SJCRH30 (cell line): ENCODE measurements around the gene SERF2. TPM values are rescaled to one million over a fixed set of nuclear protein-coding genes. Genes with fewer than 3 reads are reported as not detected.
A peak's percentile ranks its signal among the peaks of the same experiment; 100 is the strongest.

Source experiments
- DNase-seq, 2 experiments: peaks; one replicate each; pipeline ENCODE4 v3.0.0-alpha.2; 2015 to 2020
- H3K27ac ChIP-seq: fragments of 250-450 bp; sonication (Bioruptor Pico); 2 replicates; pipeline ENCODE4 v1.5.1; 2020; ENCODE audit warnings: mild to moderate bottlenecking, moderate library complexity
- H3K27me3 ChIP-seq: fragments of 250-450 bp; sonication (Bioruptor Pico); 2 replicates; pipeline ENCODE4 v1.5.1; 2020; ENCODE audit warnings: mild to moderate bottlenecking, moderate library complexity
- H3K36me3 ChIP-seq: fragments of 250-450 bp; sonication (Bioruptor Pico); 2 replicates; pipeline ENCODE4 v1.5.1; 2020; ENCODE audit warnings: mild to moderate bottlenecking, moderate library complexity
- H3K4me1 ChIP-seq: fragments of 250-450 bp; sonication (Bioruptor Pico); 2 replicates; pipeline ENCODE4 v1.5.1; 2020; ENCODE audit warnings: mild to moderate bottlenecking, moderate library complexity
- H3K4me3 ChIP-seq: fragments of 250-450 bp; sonication (Bioruptor Pico); 2 replicates; pipeline ENCODE4 v1.5.1; 2020; ENCODE audit warnings: mild to moderate bottlenecking, moderate library complexity
- H3K9me3 ChIP-seq: fragments of 250-450 bp; sonication (Bioruptor Pico); replicated peaks from 2 replicates; pipeline ENCODE4 v1.5.1; 2020; ENCODE audit warnings: mild to moderate bottlenecking, moderate library complexity
- total RNA-seq: library from RNA; depleted of rRNA; stranded (reverse); fragments of >200 nt; shearing (Covaris generic); gene quantifications from 2 replicates; pipeline ENCODE4 v1.2.3, GENCODE V29; 2014

The SERF2 gene
- total RNA-seq, 1 experiment from 2014 or later = 471 TPM

- no peak overlapping the region for H3K4me3 ChIP-seq
- H3K27ac ChIP-seq = no peak overlapping the region
Measured at GRCh38 chr15:43776101-43776717, 15.9 kb upstream of the SERF2 start.

DNA sequence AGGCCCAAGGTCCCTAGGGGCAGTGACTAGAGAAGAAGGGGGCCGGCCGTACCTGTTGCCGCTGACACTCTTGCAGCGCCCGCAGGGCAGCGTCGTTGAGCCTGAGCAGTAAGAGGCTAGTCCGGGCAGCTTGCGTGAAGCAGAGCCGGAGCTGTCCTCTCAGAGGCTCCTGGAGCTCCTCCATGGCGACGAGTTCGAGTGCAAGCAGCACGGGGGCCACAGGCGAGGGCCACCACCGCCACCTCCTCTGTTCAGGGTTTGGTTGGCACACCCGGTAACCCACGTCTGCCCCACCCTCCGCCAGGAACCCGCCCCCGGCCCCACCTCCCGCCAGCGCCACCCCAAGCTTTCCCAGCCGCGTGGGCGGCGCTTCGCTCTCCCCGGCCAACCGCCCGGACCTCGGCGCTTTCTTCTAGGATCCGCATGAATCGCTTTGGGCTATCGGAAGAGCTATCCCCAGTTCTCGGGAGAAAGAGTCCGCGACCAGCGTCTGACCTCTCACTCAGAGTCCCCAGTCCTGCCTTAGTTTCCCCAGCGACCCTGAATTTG, 15.3 kb upstream of the SERF2 start, which contains the start of gene ELL3:
Gene ELL3 (minus strand): TSS at position 249 of the 549 bp plus-strand sequence. CDS start 65 bp downstream, at position 184.
- no peaks in the 10 kb centered on the region for H3K27me3 ChIP-seq
- H3K4me3 ChIP-seq = no peak within 1 kb of the TSS
- H3K36me3 ChIP-seq = peaks cover 15% of the 10 kb centered on the region
- DNase-seq = no peak
- H3K4me1 ChIP-seq = no peaks in the 10 kb centered on the region
- no peaks in the 10 kb centered on the region for H3K9me3 ChIP-seq
- H3K27ac ChIP-seq = no peak within 1 kb of the TSS

More at GRCh38 chr15:43776101-43776717, 15.9 kb upstream of the SERF2 start:
- H3K9me3 ChIP-seq = no peaks in the 10 kb centered on the region
- no peaks in the 10 kb centered on the region for H3K4me1 ChIP-seq
- DNase-seq = no peak
- no peaks in the 10 kb centered on the region for H3K27me3 ChIP-seq
- peaks cover 20% of the 10 kb centered on the region for H3K36me3 ChIP-seq

DNA sequence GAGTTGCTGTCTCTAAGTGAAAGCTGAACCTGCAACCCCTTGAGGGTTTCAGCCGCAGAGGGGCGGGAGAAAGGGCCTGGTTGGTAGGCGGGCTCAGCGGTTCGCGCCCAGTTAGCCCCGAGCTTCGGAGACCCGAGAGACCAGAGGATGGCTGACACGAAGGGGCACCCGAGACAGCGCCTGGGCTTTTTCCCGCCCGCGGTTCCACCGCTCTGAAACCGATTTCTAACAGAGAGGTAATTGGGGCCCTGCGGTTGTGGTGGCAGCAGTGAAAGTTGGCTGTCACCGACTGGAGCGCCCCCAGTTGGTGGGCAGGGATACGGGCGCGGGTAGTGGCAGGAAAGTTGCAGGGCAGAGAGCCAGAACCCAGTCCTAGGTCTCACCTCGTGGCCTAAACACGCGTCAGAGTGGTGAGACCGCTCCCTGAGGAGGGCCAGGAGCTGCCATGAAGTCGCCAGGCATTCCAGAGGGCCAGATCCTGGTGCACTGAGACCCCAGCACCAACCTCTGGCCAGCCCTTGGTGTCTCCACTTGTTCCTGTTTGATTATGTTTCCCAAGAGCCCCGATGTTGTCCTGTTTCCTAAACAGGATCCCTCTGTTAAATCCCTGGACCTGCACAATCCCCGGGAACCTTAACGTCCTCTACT, 14.7 kb upstream of the SERF2 start:
- H3K9me3 ChIP-seq = no peaks in the 10 kb centered on the region
- no peak for DNase-seq
- H3K4me1 ChIP-seq = no peaks in the 10 kb centered on the region

GRCh38 chr15:43779016-43779415, 13.1 kb upstream of the SERF2 start:
- Histone ChIP-seq H3K27ac (no peak overlapping the region), H3K27me3 (no peaks in the 10 kb centered on the region), H3K4me3 (no peak overlapping the region), H3K4me1 (no peaks in the 10 kb centered on the region), H3K9me3 (no peaks in the 10 kb centered on the region), H3K36me3 (no peaks in the 10 kb centered on the region; the same call in 1 of the 2 replicates)
- no peak for DNase-seq

More for the DNA sequence above, 14.7 kb upstream of the SERF2 start:
- no peak overlapping the region for H3K27ac ChIP-seq
- H3K27me3 ChIP-seq = no peaks in the 10 kb centered on the region
- peaks cover 9% of the 10 kb centered on the region for H3K36me3 ChIP-seq
- no peak overlapping the region for H3K4me3 ChIP-seq

DNA sequence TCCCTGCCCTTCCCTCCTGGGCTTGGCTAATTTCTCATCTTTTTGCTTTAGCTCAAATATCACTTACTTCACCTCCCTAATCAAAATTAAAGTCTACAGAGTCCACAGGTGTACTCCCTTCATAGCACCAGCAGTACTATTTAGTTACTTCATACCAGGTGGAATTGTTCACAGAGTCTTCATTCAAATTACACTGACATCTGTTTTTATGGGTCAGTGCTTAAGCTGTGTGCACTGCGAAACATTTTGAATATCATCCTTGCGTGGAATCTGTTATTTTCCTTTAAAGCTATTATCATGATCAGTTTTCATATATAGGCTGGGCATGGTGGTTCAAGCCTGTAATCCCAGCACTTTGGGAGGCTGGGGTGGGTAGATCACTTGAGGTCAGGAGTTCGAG, 2.7 kb upstream of the SERF2 start:
- Histone ChIP-seq H3K4me3 (no peak overlapping the region), H3K27ac (no peak overlapping the region), H3K9me3 (no peaks in the 10 kb centered on the region), H3K4me1 (peaks cover 4% of the 10 kb centered on the region; the same call in 1 of the 2 replicates), H3K27me3 (no peaks in the 10 kb centered on the region), H3K36me3 (peaks cover 12% of the 10 kb centered on the region)
- no peak for DNase-seq

- peaks cover 8% of the 10 kb centered on the region; the same call in 1 of the 2 replicates for H3K4me1 ChIP-seq
- no peaks in the 10 kb centered on the region for H3K9me3 ChIP-seq
- H3K36me3 ChIP-seq = peaks cover 32% of the 10 kb centered on the region
- peak overlapping the region; percentile 90 for H3K4me3 ChIP-seq
- peak overlapping the region; percentile 73 for H3K27ac ChIP-seq
- DNase-seq = no peak
- H3K27me3 ChIP-seq = no peaks in the 10 kb centered on the region
Measured at GRCh38 chr15:43792761-43793476, 799 bp downstream of the SERF2 start.

DNA sequence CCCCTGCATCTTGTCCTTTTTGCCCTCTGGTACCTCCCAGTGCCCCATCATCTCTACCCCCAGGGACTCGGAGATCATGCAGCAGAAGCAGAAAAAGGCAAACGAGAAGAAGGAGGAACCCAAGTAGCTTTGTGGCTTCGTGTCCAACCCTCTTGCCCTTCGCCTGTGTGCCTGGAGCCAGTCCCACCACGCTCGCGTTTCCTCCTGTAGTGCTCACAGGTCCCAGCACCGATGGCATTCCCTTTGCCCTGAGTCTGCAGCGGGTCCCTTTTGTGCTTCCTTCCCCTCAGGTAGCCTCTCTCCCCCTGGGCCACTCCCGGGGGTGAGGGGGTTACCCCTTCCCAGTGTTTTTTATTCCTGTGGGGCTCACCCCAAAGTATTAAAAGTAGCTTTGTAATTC, 1.5 kb downstream of the SERF2 start:
- Histone ChIP-seq H3K4me3 (no peak overlapping the region; the same call in 1 of the 2 replicates), H3K27me3 (no peaks in the 10 kb centered on the region), H3K36me3 (peaks cover 32% of the 10 kb centered on the region), H3K9me3 (no peaks in the 10 kb centered on the region), H3K27ac (no peak overlapping the region), H3K4me1 (peaks cover 8% of the 10 kb centered on the region; the same call in 1 of the 2 replicates)
- DNase-seq = no peak

- Histone ChIP-seq H3K9me3 (no peaks in the 10 kb centered on the region), H3K4me3 (no peak overlapping the region), H3K27me3 (no peaks in the 10 kb centered on the region), H3K4me1 (peaks cover 8% of the 10 kb centered on the region; the same call in 1 of the 2 replicates), H3K27ac (0 out of 2 replicates have a peak overlapping the region, but pooled peaks have one; percentile 6), H3K36me3 (peaks cover 32% of the 10 kb centered on the region)
- no peak for DNase-seq
Measured at GRCh38 chr15:43794269-43795037, 2.3 kb downstream of the SERF2 start.

DNA sequence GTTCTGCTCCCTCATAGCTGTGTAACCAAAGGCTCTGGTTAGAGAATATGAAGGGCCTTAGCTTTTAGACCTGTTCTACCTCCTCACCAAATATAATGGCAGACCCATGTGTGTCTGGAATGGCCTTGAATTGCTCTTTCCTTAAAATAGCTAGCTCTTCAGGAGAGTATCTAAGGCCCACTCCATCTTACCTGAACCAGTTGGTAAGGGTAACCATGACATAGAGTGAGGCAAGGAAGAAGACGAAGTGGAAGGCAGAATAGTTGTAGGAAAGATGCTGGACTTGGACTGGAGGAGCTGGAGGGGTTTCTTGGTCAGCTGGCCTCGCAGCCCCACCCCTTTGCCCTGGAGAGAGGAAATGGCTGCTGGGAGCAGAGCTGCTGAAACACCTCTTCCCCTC, 3.1 kb downstream of the SERF2 start:
- peaks cover 32% of the 10 kb centered on the region for H3K36me3 ChIP-seq
- H3K4me3 ChIP-seq = no peak overlapping the region
- no peaks in the 10 kb centered on the region for H3K27me3 ChIP-seq
- no peak for DNase-seq
- H3K4me1 ChIP-seq = peaks cover 12% of the 10 kb centered on the region; the same call in 1 of the 2 replicates
- H3K27ac ChIP-seq = no peak overlapping the region
- H3K9me3 ChIP-seq = no peaks in the 10 kb centered on the region

DNA sequence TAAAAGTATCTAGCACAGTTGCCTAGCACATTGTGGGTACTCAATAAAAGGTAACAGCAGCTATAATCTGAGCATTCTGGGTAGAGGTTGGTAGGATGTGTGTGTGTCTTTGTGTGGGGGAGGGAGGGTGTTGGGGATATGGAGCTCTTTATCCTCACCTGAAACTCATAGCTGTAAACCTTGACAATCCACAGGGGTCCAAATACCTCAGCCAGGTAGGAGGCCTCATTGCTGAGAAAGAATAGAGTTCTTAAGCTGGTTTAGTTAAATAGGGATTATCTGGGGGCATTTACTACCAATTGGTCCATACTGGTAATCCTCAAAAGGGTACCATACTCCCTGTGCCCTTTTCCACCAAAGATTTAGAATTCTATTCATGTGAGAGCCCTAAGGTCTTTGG, 3.9 kb downstream of the SERF2 start:
- Histone ChIP-seq H3K27ac (no peak overlapping the region), H3K4me1 (peaks cover 12% of the 10 kb centered on the region; the same call in 1 of the 2 replicates), H3K4me3 (no peak overlapping the region), H3K9me3 (no peaks in the 10 kb centered on the region), H3K36me3 (peaks cover 32% of the 10 kb centered on the region), H3K27me3 (no peaks in the 10 kb centered on the region)
- DNase-seq = no peak

DNA sequence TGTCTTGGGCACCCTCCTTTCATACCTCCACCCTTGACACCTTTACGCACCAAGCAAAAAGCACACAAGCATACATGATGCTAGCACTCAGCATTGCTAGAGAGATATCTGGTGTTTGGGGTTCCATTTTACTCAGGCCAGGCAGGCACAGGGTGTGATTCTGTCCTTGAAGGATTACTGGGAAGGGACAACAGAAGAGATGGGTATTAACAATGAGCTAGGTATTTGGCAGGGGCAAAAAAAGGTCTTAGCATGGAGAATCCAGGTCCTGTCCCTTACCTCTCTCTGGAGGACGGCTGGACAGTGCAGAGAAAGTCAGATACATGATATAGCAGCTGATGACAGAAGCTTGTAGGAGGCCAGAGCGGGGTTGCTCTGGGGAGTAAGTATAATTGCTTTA, 4.4 kb downstream of the SERF2 start:
- no peak for DNase-seq
- Histone ChIP-seq H3K4me1 (peaks cover 15% of the 10 kb centered on the region; the same call in 1 of the 2 replicates), H3K27me3 (no peaks in the 10 kb centered on the region), H3K9me3 (no peaks in the 10 kb centered on the region), H3K4me3 (no peak overlapping the region), H3K36me3 (peaks cover 34% of the 10 kb centered on the region), H3K27ac (no peak overlapping the region)

DNA sequence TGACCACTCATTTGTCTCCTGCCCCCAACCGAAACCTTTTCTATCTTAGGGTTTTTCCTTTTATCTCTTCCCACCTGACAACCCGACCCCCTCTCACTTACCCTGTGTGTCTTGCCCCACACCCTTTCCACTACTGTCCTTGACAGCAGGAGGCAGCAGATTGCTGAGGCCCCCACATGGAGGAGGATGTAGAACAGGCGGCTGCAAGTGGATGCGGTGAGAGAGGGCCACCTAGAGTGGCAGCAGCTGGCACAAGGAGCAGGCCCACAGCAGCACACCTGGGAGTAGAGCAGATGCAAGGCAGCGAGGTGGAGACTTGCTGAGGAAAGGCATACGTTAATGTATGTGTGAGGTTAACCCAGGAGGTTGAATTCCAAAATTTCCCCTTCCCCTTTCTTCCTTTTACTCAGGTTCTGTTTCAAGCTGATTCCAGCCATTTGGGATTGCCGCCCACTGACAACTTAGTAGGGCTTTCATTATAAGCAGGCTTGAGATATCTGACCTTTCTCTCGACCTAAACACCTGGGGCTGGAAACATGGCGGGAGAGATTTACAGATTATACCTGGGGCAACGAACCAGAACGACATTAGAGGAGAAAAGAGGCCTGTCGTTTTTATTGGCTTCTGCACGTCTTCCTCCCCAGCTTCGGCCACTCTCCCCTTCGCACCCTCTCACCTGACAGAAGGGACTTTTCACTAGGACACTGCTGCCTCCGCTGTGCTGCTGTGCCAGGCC, 7.3 kb downstream of the SERF2 start:
- Histone ChIP-seq H3K9me3 (no peaks in the 10 kb centered on the region), H3K27ac (no peak overlapping the region), H3K4me3 (no peak overlapping the region), H3K36me3 (peaks cover 43% of the 10 kb centered on the region), H3K4me1 (peaks cover 13% of the 10 kb centered on the region; the same call in 1 of the 2 replicates), H3K27me3 (no peaks in the 10 kb centered on the region)
- DNase-seq = no peak

- H3K36me3 ChIP-seq = peaks cover 43% of the 10 kb centered on the region
- H3K4me1 ChIP-seq = peaks cover 9% of the 10 kb centered on the region; the same call in 1 of the 2 replicates
- H3K27ac ChIP-seq = peak within 1 kb of the TSS; percentile 14
- H3K27me3 ChIP-seq = no peaks in the 10 kb centered on the region
- H3K4me3 ChIP-seq = peak within 1 kb of the TSS; percentile 73
- H3K9me3 ChIP-seq = no peaks in the 10 kb centered on the region
- DNase-seq = no peak
Measured at GRCh38 chr15:43799945-43800285, 7.8 kb downstream of the SERF2 start, which contains the start of gene SERINC4. Gene SERINC4, minus strand, starts transcription at chr15:43800220. Its CDS starts 234 bp downstream, at chr15:43799986.
